H1 (cell line): ENCODE data around the gene ZBTB9. TPM values are rescaled to one million over a fixed set of nuclear protein-coding genes. Genes with fewer than 3 reads are reported as not detected.

ENCODE experiments used
- ASH2L ChIP-seq: fragments of 200-600, 300-600 bp; sonication (generic); IDR thresholded peaks from one replicate; pipeline ENCODE4 v1.7.1; 2017; ENCODE audit warnings: low read length
- BCL11A ChIP-seq, 2 experiments: IDR thresholded peaks; one replicate each; pipeline ENCODE4 v1.6.1; 2011; ENCODE audit warnings: low read depth in 2 of 2, low read length in 2 of 2, mild to moderate bottlenecking in 2 of 2
- CBX8 ChIP-seq: fragments of 300-800, 300-1000 bp; sonication (generic); IDR thresholded peaks from 2 replicates; pipeline ENCODE4 v1.7.1; 2016; ENCODE audit warnings: low read depth, low read length, borderline replicate concordance
- CEBPB ChIP-seq: IDR thresholded peaks from 2 replicates; pipeline ENCODE4 v1.6.1; 2012; ENCODE audit warnings: low read depth, low read length
- CHD2 ChIP-seq: IDR thresholded peaks from 2 replicates; pipeline ENCODE4 v1.6.1; 2012; ENCODE audit warnings: low read length, improper control_type of control experiment
- EP300 ChIP-seq, 2 experiments: IDR thresholded peaks; 1 replicate in 1 of 2; 2 replicates in 1 of 2; pipeline ENCODE4 v1.6.1; 2011 to 2012; ENCODE audit warnings: low read depth in 2 of 2, low read length in 2 of 2, mild to moderate bottlenecking in 2 of 2, borderline replicate concordance in 1 of 2, inconsistent platforms in 1 of 2, moderate library complexity in 1 of 2
- HDAC2 ChIP-seq, 2 experiments: fragments of 300-600 bp in 1 of 2; sonication (generic) in 1 of 2; IDR thresholded peaks; 2 replicates each; pipeline ENCODE4 v1.6.1; 2011 to 2012; ENCODE audit warnings: low read depth in 2 of 2, low read length in 2 of 2, mild to moderate bottlenecking in 2 of 2, moderate library complexity in 2 of 2, borderline replicate concordance in 1 of 2, inconsistent platforms in 1 of 2
- KDM5A ChIP-seq: fragments of 200-600 bp; IDR thresholded peaks from 2 replicates; pipeline ENCODE4 v1.7.1; 2012; ENCODE audit warnings: mild to moderate bottlenecking, low read length, inconsistent platforms, mixed read lengths
- PHF8 ChIP-seq: fragments of 200-600 bp; sonication (generic); conservative IDR thresholded peaks from 2 replicates; pipeline ENCODE4 v1.7.1; 2012; ENCODE audit warnings: low read depth, mild to moderate bottlenecking, inconsistent platforms, low read length, moderate library complexity
- RAD21 ChIP-seq, 2 experiments: IDR thresholded peaks in 1 of 2; conservative IDR thresholded peaks in 1 of 2; 2 replicates each; pipeline ENCODE4 v1.6.1; 2011; ENCODE audit warnings: low read depth in 2 of 2, low read length in 2 of 2, improper control_type of control experiment in 1 of 2, inconsistent platforms in 1 of 2, mild to moderate bottlenecking in 1 of 2, moderate library complexity in 1 of 2
- RBBP5 ChIP-seq: IDR thresholded peaks from 2 replicates; pipeline ENCODE4 v1.7.1; 2012; ENCODE audit warnings: low read depth, mild to moderate bottlenecking, inconsistent platforms, low read length, moderate library complexity, borderline replicate concordance
- SAP30 ChIP-seq: fragments of 300-600 bp; sonication (generic); IDR thresholded peaks from 2 replicates; pipeline ENCODE4 v1.7.1; 2012; ENCODE audit warnings: low read length, moderate library complexity, mild to moderate bottlenecking, inconsistent platforms; ENCODE audit not compliant: insufficient read depth, insufficient replicate concordance
- SIRT6 ChIP-seq: IDR thresholded peaks from one replicate; pipeline ENCODE4 v1.7.1; 2012; ENCODE audit warnings: low read length, inconsistent platforms
- SIX5 ChIP-seq: IDR thresholded peaks from 2 replicates; pipeline ENCODE4 v1.6.1; 2011; ENCODE audit warnings: mild to moderate bottlenecking, low read depth, low read length
- SP1 ChIP-seq: IDR thresholded peaks from 2 replicates; pipeline ENCODE4 v1.6.1; 2011; ENCODE audit warnings: low read depth, low read length
- SP2 ChIP-seq: IDR thresholded peaks from 2 replicates; pipeline ENCODE4 v1.6.1; 2012; ENCODE audit warnings: mild to moderate bottlenecking, low read length, inconsistent platforms
- TAF7 ChIP-seq: optimal IDR thresholded peaks from 2 replicates; pipeline ENCODE3; 2011; ENCODE audit warnings: low read depth, mild to moderate bottlenecking, inconsistent platforms, low read length, moderate library complexity, borderline replicate concordance
- TBP ChIP-seq: IDR thresholded peaks from 2 replicates; pipeline ENCODE4 v1.6.1; 2011; ENCODE audit warnings: low read depth, low read length, improper control_type of control experiment
- TEAD4 ChIP-seq: IDR thresholded peaks from 2 replicates; pipeline ENCODE4 v1.6.1; 2012; ENCODE audit warnings: low read depth, low read length, inconsistent platforms, mixed read lengths
- YY1 ChIP-seq: IDR thresholded peaks from 2 replicates; pipeline ENCODE4 v1.6.1; 2011; ENCODE audit warnings: low read depth, mild to moderate bottlenecking, low read length
- polyA plus RNA-seq, 7 experiments: library from polyadenylated mRNA; depleted of rRNA in 3 of 7; stranded (reverse) in 5 of 7; unstranded in 2 of 7; fragments of >200 nt in 5 of 7; fragments of 200-250 nt in 2 of 7; gene quantifications; 1 replicate in 5 of 7; 2 replicates in 1 of 7; 4 replicates in 1 of 7; pipeline versions ENCODE4 v1.2.1 to v1.2.3, GENCODE V29; 2011 to 2013; ENCODE audit warnings: missing spikeins in 2 of 7, mixed read lengths in 2 of 7
- total RNA-seq: library from RNA; stranded (reverse); fragmentation: NEBNext Ultra II Directional; extraction: Animal tissue kit (Norgen Biotek cat#: 25700); gene quantifications from 2 replicates; pipeline ENCODE4 v1.2.1, GENCODE V29; 2021
- TF ChIP-seq, protein P1 (sequence below), 3 experiments: IDR thresholded peaks; 1 replicate in 2 of 3; 2 replicates in 1 of 3; pipeline versions ENCODE4 v1.5.1 to v1.6.1; 2011; ENCODE audit warnings: low read length in 3 of 3, mild to moderate bottlenecking in 3 of 3, inconsistent platforms in 2 of 3, low read depth in 1 of 3, moderate library complexity in 1 of 3; ENCODE audit not compliant: insufficient read depth in 1 of 3; ENCODE audit errors: control extremely low read depth in 1 of 3

The ZBTB9 gene
- total and polyA plus RNA-seq, 2 of the 8 experiments (the other 6 are each of a cell fraction or from before 2014, with no cell fraction given), result 16.9 to 20.2 TPM

DNA sequence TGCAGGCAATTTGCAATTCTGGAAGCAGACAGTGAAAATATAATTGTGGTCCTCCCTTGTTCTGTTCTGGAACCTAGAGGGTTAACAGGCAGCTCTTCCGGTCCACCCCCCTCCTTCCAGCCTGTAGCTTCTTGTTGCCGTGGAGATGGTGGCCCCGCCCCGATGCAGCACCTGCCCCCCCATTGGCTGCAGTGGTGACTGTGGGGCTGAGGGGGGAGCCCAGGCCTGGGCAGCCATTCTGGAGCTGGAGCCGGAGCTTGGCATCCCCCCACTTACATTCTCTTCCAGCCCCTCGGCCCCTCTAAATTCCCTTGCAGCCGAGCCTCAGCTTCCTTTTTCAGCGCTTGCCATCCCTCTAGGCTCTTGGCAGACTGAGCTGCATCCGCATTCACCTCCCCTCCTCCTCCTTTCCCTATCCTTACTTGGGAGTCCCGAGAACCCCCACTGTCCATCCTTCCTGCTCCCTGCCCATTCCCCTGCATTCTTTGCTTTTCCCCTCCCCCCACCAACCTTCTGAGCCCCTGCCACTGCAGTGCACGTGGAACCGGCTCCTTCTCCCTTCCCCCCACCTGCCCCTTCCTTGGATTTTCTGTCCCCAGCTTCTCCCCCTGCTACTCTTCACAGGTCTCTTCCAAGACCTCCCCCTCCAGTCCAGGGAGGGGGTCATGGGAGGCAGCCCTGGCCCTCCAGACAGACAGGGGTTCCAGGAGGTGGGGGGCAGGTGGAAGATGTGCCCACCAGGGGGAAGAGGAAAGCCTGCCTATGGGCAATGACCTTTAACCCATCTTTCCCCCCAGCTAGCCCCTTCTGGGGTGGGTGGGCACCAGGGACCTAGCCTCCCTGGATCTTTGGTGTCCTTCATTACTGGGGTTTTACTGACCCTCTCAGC lies 23.1 kb upstream of the ZBTB9 start (continued):
- TF ChIP-seq HDAC2 (IDR thresholded peaks at IDR 0.05; ENCODE audit: borderline replicate concordance in 1 of 2, low read depth in 2 of 2, low read length in 2 of 2), result peak in 1 of 2 experiments; percentile 81; a peak in 1 of 4 replicates
- no peak for TF ChIP-seq TAF7
- peak; percentile 96 for TF ChIP-seq RBBP5
- peak; percentile 90 for TF ChIP-seq TEAD4
- peak; percentile 59 for TF ChIP-seq CHD2
- no peak for TF ChIP-seq SP2
- peak; percentile 88 for TF ChIP-seq ASH2L
- no peak for TF ChIP-seq CEBPB
- TF ChIP-seq SIX5, result no peak
- no peak for TF ChIP-seq CBX8
- peak; percentile 72 for TF ChIP-seq SP1
- no peak for TF ChIP-seq RAD21 (IDR thresholded peaks at IDR 0.05 in 1 of 2, conservative IDR thresholded peaks at IDR 0.05 in 1 of 2; ENCODE audit: low read depth in 2 of 2, low read length in 2 of 2)
- peak; percentile 85 for TF ChIP-seq SAP30
- no peak for TF ChIP-seq SIRT6
- no peak for TF ChIP-seq KDM5A
- 0 out of 2 replicates have a peak, but pooled peaks have one; percentile 17 for TF ChIP-seq PHF8
- TF ChIP-seq, protein P1, sequence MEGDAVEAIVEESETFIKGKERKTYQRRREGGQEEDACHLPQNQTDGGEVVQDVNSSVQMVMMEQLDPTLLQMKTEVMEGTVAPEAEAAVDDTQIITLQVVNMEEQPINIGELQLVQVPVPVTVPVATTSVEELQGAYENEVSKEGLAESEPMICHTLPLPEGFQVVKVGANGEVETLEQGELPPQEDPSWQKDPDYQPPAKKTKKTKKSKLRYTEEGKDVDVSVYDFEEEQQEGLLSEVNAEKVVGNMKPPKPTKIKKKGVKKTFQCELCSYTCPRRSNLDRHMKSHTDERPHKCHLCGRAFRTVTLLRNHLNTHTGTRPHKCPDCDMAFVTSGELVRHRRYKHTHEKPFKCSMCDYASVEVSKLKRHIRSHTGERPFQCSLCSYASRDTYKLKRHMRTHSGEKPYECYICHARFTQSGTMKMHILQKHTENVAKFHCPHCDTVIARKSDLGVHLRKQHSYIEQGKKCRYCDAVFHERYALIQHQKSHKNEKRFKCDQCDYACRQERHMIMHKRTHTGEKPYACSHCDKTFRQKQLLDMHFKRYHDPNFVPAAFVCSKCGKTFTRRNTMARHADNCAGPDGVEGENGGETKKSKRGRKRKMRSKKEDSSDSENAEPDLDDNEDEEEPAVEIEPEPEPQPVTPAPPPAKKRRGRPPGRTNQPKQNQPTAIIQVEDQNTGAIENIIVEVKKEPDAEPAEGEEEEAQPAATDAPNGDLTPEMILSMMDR (IDR thresholded peaks at IDR 0.05; ENCODE audit: control extremely low read depth in 1 of 3, insufficient read depth in 1 of 3, low read depth in 1 of 3, low read length in 3 of 3), result no peak
- TF ChIP-seq EP300 (IDR thresholded peaks at IDR 0.05; ENCODE audit: borderline replicate concordance in 1 of 2, low read depth in 2 of 2, low read length in 2 of 2), result peak in 1 of 2 experiments; percentile 88; a peak in 2 of 3 replicates
- no peak for TF ChIP-seq BCL11A (IDR thresholded peaks at IDR 0.05; ENCODE audit: low read depth in 2 of 2, low read length in 2 of 2)
- TF ChIP-seq TBP, result 0 out of 2 replicates have a peak, but pooled peaks have one; percentile 21
- peak; percentile 58; the same call in 1 of the 2 replicates for TF ChIP-seq YY1
